ENCODE data around the gene ANO6.

The ANO6 gene

GRCh38 chr12:45279931-45280830 lies 64.3 kb downstream of the ANO6 start:
- no peak for DNase-seq (ENCODE audit: low spot score)

GRCh38 chr12:45281994-45282393 lies 66.1 kb downstream of the ANO6 start:
- DNase-seq (ENCODE audit: low spot score), result no peak

- DNase-seq (ENCODE audit: low spot score), result no peak
These were observed 66.5 kb downstream of the ANO6 start for GRCh38 chr12:45282411-45282810.

- DNase-seq (ENCODE audit: low spot score), result peak; percentile 68
These were observed 68.4 kb downstream of the ANO6 start for GRCh38 chr12:45284096-45284901.

- DNase-seq (ENCODE audit: low spot score), result no peak
These were observed 69.8 kb downstream of the ANO6 start for GRCh38 chr12:45285717-45286116.

GRCh38 chr12:45286621-45287020 lies 70.7 kb downstream of the ANO6 start:
- DNase-seq (ENCODE audit: low spot score), result no peak

GRCh38 chr12:45289245-45290215 lies 73.6 kb downstream of the ANO6 start:
- no peak for DNase-seq (ENCODE audit: low spot score)

GRCh38 chr12:45290216-45290605 lies 74.3 kb downstream of the ANO6 start:
- peak; percentile 48 for DNase-seq (ENCODE audit: low spot score)

- no peak for DNase-seq (ENCODE audit: low spot score)
These were observed 75.6 kb downstream of the ANO6 start for GRCh38 chr12:45291518-45291917.

GRCh38 chr12:45292486-45293195 lies 76.7 kb downstream of the ANO6 start:
- DNase-seq (ENCODE audit: low spot score), result no peak

- no peak for DNase-seq (ENCODE audit: low spot score)
These were observed 79.0 kb downstream of the ANO6 start for GRCh38 chr12:45294906-45295305.

- DNase-seq (ENCODE audit: low spot score), result no peak
These were observed 80.2 kb downstream of the ANO6 start for GRCh38 chr12:45296046-45296586.

GRCh38 chr12:45298047-45298446 lies 82.2 kb downstream of the ANO6 start:
- DNase-seq (ENCODE audit: low spot score), result no peak

GRCh38 chr12:45298721-45299692 lies 83.1 kb downstream of the ANO6 start:
- DNase-seq (ENCODE audit: low spot score), result peak; percentile 33

GRCh38 chr12:45302621-45303369 lies 86.9 kb downstream of the ANO6 start:
- DNase-seq (ENCODE audit: low spot score), result no peak

- no peak for DNase-seq (ENCODE audit: low spot score)
These were observed 88.0 kb downstream of the ANO6 start for GRCh38 chr12:45303945-45304344.

- no peak for DNase-seq (ENCODE audit: low spot score)
These were observed 88.8 kb downstream of the ANO6 start for GRCh38 chr12:45304514-45305178.

GRCh38 chr12:45305907-45306306 lies 90.0 kb downstream of the ANO6 start:
- DNase-seq (ENCODE audit: low spot score), result no peak

All from GM03348 (cell line).